ENCODE measurements around the gene IMMP2L.
"Not testable (repeated sequence)": the region's sequence is repeated elsewhere in the genome, so short reads cannot be mapped to it uniquely, and the experiment has no call there.

Gene IMMP2L

GRCh38 chr7:110943701-110944345, 618.5 kb downstream of the IMMP2L start:
- no peaks in the 10 kb centered on the region for H3K36me3 Mint-ChIP-seq (ENCODE audit: low read depth)
- peaks cover 18% of the 10 kb centered on the region for H3K4me1 Mint-ChIP-seq (ENCODE audit: low read depth)
- no peaks in the 10 kb centered on the region for H3K27me3 Mint-ChIP-seq
- H3K27ac Mint-ChIP-seq: no peak overlapping the region
- no peak for DNase-seq
- no peak overlapping the region for H3K4me3 Mint-ChIP-seq
- no peaks in the 10 kb centered on the region for H3K9me3 Mint-ChIP-seq

GRCh38 chr7:110941385-110941784, 620.9 kb downstream of the IMMP2L start:
- Mint-ChIP-seq H3K9me3 (peaks cover 3% of the 10 kb centered on the region), H3K27ac (no peak overlapping the region), H3K4me3 (no peak overlapping the region), H3K27me3 (no peaks in the 10 kb centered on the region), H3K4me1 (ENCODE audit: low read depth) (peaks cover 18% of the 10 kb centered on the region), H3K36me3 (ENCODE audit: low read depth) (peaks cover 1% of the 10 kb centered on the region)
- DNase-seq: no peak

- Mint-ChIP-seq H3K9me3 (peaks cover 3% of the 10 kb centered on the region), H3K36me3 (ENCODE audit: low read depth) (peaks cover 3% of the 10 kb centered on the region), H3K27ac (no peak overlapping the region), H3K27me3 (no peaks in the 10 kb centered on the region), H3K4me3 (no peak overlapping the region), H3K4me1 (ENCODE audit: low read depth) (peaks cover 17% of the 10 kb centered on the region)
- DNase-seq: no peak
Observed at GRCh38 chr7:110940756-110941155, 621.5 kb downstream of the IMMP2L start.

GRCh38 chr7:110938165-110938564, 624.1 kb downstream of the IMMP2L start:
- H3K4me3 Mint-ChIP-seq: no peak overlapping the region
- H3K27ac Mint-ChIP-seq: no peak overlapping the region
- peaks cover 10% of the 10 kb centered on the region for H3K9me3 Mint-ChIP-seq
- no peak for DNase-seq
- no peaks in the 10 kb centered on the region for H3K27me3 Mint-ChIP-seq
- H3K4me1 Mint-ChIP-seq (ENCODE audit: low read depth): peaks cover 8% of the 10 kb centered on the region
- H3K36me3 Mint-ChIP-seq (ENCODE audit: low read depth): peaks cover 7% of the 10 kb centered on the region

- H3K36me3 Mint-ChIP-seq (ENCODE audit: low read depth); H3K27me3 Mint-ChIP-seq; H3K4me1 Mint-ChIP-seq (ENCODE audit: low read depth); H3K4me3 Mint-ChIP-seq; DNase-seq; H3K27ac Mint-ChIP-seq: not testable (repeated sequence)
- H3K9me3 Mint-ChIP-seq: peaks cover 10% of the 10 kb centered on the region
Observed at GRCh38 chr7:110936665-110937064, 625.6 kb downstream of the IMMP2L start.

- no peaks in the 10 kb centered on the region for H3K27me3 Mint-ChIP-seq
- peaks cover 3% of the 10 kb centered on the region for H3K9me3 Mint-ChIP-seq
- no peak overlapping the region for H3K27ac Mint-ChIP-seq
- no peak for DNase-seq
- peaks cover 17% of the 10 kb centered on the region for H3K4me1 Mint-ChIP-seq (ENCODE audit: low read depth)
- H3K4me3 Mint-ChIP-seq: no peak overlapping the region
- H3K36me3 Mint-ChIP-seq (ENCODE audit: low read depth): no peaks in the 10 kb centered on the region
Observed at GRCh38 chr7:110929480-110930249, 632.6 kb downstream of the IMMP2L start.

GRCh38 chr7:110922906-110923305, 639.4 kb downstream of the IMMP2L start:
- Mint-ChIP-seq H3K4me3 (no peak overlapping the region), H3K27me3 (no peaks in the 10 kb centered on the region), H3K36me3 (ENCODE audit: low read depth) (no peaks in the 10 kb centered on the region), H3K27ac (no peak overlapping the region), H3K9me3 (no peaks in the 10 kb centered on the region), H3K4me1 (ENCODE audit: low read depth) (peaks cover 19% of the 10 kb centered on the region)
- DNase-seq: no peak

GRCh38 chr7:110921595-110922151, 640.6 kb downstream of the IMMP2L start:
- Mint-ChIP-seq H3K9me3 (peaks cover 3% of the 10 kb centered on the region), H3K36me3 (ENCODE audit: low read depth) (no peaks in the 10 kb centered on the region), H3K4me1 (ENCODE audit: low read depth) (peaks cover 17% of the 10 kb centered on the region), H3K27me3 (no peaks in the 10 kb centered on the region), H3K27ac (no peak overlapping the region), H3K4me3 (no peak overlapping the region)
- no peak for DNase-seq

GRCh38 chr7:110918949-110919548, 643.2 kb downstream of the IMMP2L start:
- Mint-ChIP-seq H3K9me3 (peaks cover 8% of the 10 kb centered on the region), H3K4me3 (no peak overlapping the region), H3K27ac (no peak overlapping the region), H3K27me3 (no peaks in the 10 kb centered on the region), H3K36me3 (ENCODE audit: low read depth) (no peaks in the 10 kb centered on the region), H3K4me1 (ENCODE audit: low read depth) (peaks cover 22% of the 10 kb centered on the region)
- no peak for DNase-seq

GRCh38 chr7:110914263-110914662, 648.0 kb downstream of the IMMP2L start:
- no peak for DNase-seq
- peaks cover 8% of the 10 kb centered on the region for H3K9me3 Mint-ChIP-seq
- no peak overlapping the region for H3K27ac Mint-ChIP-seq
- H3K4me1 Mint-ChIP-seq (ENCODE audit: low read depth): peaks cover 12% of the 10 kb centered on the region
- no peaks in the 10 kb centered on the region for H3K36me3 Mint-ChIP-seq (ENCODE audit: low read depth)
- no peak overlapping the region for H3K4me3 Mint-ChIP-seq
- no peaks in the 10 kb centered on the region for H3K27me3 Mint-ChIP-seq

- no peaks in the 10 kb centered on the region for H3K27me3 Mint-ChIP-seq
- peaks cover 4% of the 10 kb centered on the region for H3K36me3 Mint-ChIP-seq (ENCODE audit: low read depth)
- H3K9me3 Mint-ChIP-seq: peaks cover 5% of the 10 kb centered on the region
- H3K4me3 Mint-ChIP-seq: no peak overlapping the region
- peaks cover 6% of the 10 kb centered on the region for H3K4me1 Mint-ChIP-seq (ENCODE audit: low read depth)
- no peak for DNase-seq
- H3K27ac Mint-ChIP-seq: no peak overlapping the region
Observed at GRCh38 chr7:110911632-110912031, 650.7 kb downstream of the IMMP2L start.

GRCh38 chr7:110909117-110909516, 653.2 kb downstream of the IMMP2L start:
- no peaks in the 10 kb centered on the region for H3K9me3 Mint-ChIP-seq
- peaks cover 4% of the 10 kb centered on the region for H3K36me3 Mint-ChIP-seq (ENCODE audit: low read depth)
- no peaks in the 10 kb centered on the region for H3K27me3 Mint-ChIP-seq

GRCh38 chr7:110905773-110906566, 656.3 kb downstream of the IMMP2L start:
- no peaks in the 10 kb centered on the region for H3K9me3 Mint-ChIP-seq

More at GRCh38 chr7:110909117-110909516, 653.2 kb downstream of the IMMP2L start:
- peaks cover 14% of the 10 kb centered on the region for H3K4me1 Mint-ChIP-seq (ENCODE audit: low read depth)
- H3K4me3 Mint-ChIP-seq: no peak overlapping the region
- no peak overlapping the region for H3K27ac Mint-ChIP-seq
- DNase-seq: no peak

GRCh38 chr7:110898516-110898915, 663.8 kb downstream of the IMMP2L start:
- peaks cover 6% of the 10 kb centered on the region for H3K4me1 Mint-ChIP-seq (ENCODE audit: low read depth)
- H3K27ac Mint-ChIP-seq: no peak overlapping the region
- peaks cover 12% of the 10 kb centered on the region for H3K9me3 Mint-ChIP-seq
- no peak overlapping the region for H3K4me3 Mint-ChIP-seq
- DNase-seq: no peak
- no peaks in the 10 kb centered on the region for H3K27me3 Mint-ChIP-seq
- peaks cover 2% of the 10 kb centered on the region for H3K36me3 Mint-ChIP-seq (ENCODE audit: low read depth)

More at GRCh38 chr7:110905773-110906566, 656.3 kb downstream of the IMMP2L start:
- H3K4me1 Mint-ChIP-seq (ENCODE audit: low read depth): peaks cover 16% of the 10 kb centered on the region
- peaks cover 4% of the 10 kb centered on the region for H3K36me3 Mint-ChIP-seq (ENCODE audit: low read depth)
- H3K27me3 Mint-ChIP-seq: no peaks in the 10 kb centered on the region
- H3K4me3 Mint-ChIP-seq: no peak overlapping the region
- peak overlapping the region; percentile 7 for H3K27ac Mint-ChIP-seq
- DNase-seq: no peak

Measured in activated T-cell treated with anti-CD3 and anti-CD28 coated beads, Interleukin-2, amount 50 U/mL, for 24 hours (primary cell).